Measurements from ENCODE around the gene PIGP.
"Not testable (repeated sequence)": the region's sequence is repeated elsewhere in the genome, so short reads cannot be mapped to it uniquely, and the experiment has no call there.

PIGP gene

GRCh38 chr21:37072988-37073416 is at the start of gene PIGP, which contains the start of gene TTC3:
Gene PIGP (minus strand): TSS chr21:37073071. CDS start chr21:37072515, 556 bp downstream.
Gene TTC3 (plus strand): TSS chr21:37073254. CDS start chr21:37087258, 14,004 bp downstream.
- peak; percentile 95 to 96 for DNase-seq

- no peak for DNase-seq
Observed at GRCh38 chr21:37119421-37120218, 46.7 kb upstream of the PIGP start.

- DNase-seq: no peak
Observed at GRCh38 chr21:37118187-37118826, 45.4 kb upstream of the PIGP start.

DNA sequence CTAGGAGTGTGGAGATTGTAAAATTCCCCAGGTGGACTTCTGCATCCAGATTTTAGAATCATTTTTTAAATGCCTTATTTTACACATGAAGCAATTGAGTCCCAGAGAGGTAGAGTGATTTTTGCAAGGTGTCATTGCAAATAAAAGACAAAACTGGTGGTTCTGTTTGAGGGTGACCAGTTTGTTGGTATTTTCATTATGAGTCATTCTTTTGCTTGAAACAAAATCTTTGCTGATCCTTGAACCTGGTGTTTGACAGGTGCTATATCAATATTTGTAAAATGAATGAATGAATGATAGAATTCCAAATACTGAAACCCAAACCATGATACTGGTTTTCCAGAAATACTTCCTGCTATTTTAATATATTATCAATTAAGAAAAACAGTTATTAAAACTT is 44.3 kb upstream of the PIGP start:
- no peak for DNase-seq

GRCh38 chr21:37116459-37116858 is 43.6 kb upstream of the PIGP start:
- not testable (repeated sequence) for DNase-seq

DNA sequence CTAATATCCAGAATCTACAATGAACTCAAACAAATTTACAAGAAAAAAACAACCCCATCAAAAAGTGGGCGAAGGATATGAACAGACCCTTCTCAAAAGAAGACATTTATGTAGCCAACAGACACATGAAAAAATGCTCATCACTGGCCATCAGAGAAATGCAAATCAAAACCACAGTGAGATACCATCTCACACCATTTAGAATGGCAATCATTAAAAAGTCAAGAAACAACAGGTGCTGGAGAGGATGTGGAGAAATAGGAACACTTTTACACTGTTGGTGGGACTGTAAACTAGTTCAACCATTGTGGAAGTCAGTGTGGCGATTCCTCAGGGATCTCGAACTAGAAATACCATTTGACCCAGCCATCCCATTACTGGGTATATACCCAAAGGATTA is 41.4 kb upstream of the PIGP start:
- not testable (repeated sequence) for DNase-seq

- not testable (repeated sequence) for DNase-seq
Observed at GRCh38 chr21:37111029-37111428, 38.2 kb upstream of the PIGP start.

DNA sequence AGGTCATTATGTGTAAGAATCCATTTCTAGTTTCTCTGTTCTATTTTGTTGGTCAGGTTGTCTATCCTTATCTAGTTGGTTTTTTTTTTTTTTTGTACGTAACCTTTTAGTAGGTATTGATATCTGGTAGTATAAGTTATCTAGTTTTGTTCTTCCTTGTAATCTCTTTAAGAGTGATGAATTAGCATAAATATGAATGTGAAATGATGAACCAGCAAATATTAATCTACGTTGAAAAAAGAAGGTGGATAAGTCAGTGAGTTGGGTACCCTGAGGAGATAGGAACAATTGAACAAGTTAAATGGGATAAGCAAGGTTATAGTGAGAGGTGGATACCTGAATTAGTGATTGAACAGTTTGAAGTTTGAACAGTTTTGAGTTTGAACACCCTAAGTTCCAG is 34.1 kb upstream of the PIGP start:
- no peak for DNase-seq

DNA sequence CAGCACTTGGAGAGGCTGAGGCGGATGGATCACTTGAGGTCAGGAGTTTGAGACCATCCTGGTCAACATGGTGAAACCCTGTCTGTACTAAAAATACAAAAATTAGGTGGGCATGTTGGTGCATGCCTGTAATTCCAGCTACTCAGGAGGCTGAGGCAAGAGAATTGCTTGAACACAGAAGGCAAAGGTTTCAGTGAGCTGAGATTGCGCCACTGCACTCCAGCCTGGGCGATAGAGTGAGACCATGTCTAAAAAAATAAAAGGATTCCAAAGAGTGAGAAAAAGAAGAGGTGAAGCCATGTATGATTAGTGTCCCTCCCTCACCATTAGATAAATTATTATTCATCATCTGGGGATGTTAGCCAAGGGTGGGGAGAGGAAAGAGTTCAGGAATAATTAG is 29.9 kb upstream of the PIGP start:
- DNase-seq: not testable (repeated sequence)

GRCh38 chr21:37101384-37101783 is 28.5 kb upstream of the PIGP start:
- no peak for DNase-seq

- DNase-seq: no peak
Observed at GRCh38 chr21:37100316-37100715, 27.4 kb upstream of the PIGP start.

- no peak for DNase-seq
Observed at GRCh38 chr21:37098751-37099150, 25.9 kb upstream of the PIGP start.

DNA sequence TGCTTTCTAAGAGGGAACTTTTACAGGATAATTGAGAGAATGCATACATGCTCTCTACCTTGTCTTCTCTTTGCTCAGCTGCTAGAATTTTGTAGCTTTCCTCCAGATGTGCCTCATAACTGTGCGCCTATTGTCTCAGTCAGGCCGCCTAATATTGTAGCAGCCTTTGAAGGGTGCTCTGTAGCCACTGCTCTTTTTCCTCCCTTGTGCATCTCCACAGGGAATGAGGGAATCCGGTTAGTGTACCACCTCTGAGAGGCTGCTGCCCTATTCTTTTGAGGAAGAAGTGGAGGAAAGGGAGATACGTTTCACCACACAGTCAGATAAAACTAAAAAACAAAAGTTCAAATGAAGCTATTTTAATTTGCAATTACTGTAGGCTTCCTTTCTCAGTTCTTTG is 22.9 kb upstream of the PIGP start:
- DNase-seq: no peak

DNA sequence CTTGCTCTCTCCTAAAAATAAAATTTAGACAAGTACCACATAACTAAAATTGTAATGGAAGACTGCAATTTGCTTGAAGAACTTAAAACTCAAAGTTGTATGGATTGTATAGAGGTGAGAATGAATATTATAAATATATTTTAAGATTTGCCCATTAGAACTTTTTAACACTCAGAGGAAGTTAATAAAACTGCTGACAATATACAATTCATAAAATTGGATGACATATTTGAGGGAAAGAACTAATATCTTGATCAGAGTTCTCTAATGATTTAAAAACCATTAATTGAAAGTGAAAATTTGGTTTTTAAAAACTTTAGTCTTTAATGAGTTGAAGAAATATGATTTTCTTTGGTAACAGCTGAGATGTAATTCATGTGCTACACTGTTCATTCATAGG is 21.1 kb upstream of the PIGP start:
- DNase-seq: no peak

GRCh38 chr21:37088186-37088735 is 15.4 kb upstream of the PIGP start:
- no peak for DNase-seq

DNA sequence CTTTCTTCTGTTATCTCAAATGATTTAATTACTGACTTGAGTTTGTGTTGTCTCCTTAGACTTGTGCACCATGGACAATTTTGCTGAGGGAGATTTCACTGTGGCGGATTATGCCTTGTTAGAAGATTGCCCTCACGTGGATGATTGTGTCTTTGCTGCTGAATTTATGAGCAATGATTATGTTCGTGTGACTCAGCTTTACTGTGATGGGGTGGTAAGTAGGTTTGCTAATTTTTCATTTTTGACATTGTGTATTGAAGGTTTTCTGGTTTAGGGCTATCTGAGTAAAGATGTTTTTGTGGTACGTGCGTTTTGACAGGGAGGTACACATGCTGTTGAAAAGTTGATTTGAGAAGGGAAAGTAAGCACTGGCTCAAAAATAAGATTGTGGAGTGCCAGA is 14.3 kb upstream of the PIGP start:
- DNase-seq: peak in 1 of 2 donors; percentile 4

DNA sequence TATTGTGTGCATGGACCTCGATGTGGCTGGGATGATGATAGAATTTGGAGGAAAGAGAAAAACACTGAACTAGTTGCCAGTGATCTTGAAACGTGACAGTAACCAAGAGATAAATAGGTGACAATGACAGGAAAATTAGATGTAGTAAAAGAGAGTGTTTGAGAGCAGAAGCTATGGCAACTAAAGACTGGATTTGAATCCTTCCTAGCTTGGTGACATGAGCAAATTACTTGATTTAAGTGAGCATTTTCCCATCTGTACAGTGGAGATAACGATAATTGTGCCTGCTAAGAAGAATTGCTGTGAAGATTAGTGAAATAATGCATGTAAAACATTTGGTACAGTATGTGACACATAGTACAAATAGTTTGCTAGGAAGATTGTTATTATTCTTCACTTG is 12.9 kb upstream of the PIGP start:
- DNase-seq: no peak

DNA sequence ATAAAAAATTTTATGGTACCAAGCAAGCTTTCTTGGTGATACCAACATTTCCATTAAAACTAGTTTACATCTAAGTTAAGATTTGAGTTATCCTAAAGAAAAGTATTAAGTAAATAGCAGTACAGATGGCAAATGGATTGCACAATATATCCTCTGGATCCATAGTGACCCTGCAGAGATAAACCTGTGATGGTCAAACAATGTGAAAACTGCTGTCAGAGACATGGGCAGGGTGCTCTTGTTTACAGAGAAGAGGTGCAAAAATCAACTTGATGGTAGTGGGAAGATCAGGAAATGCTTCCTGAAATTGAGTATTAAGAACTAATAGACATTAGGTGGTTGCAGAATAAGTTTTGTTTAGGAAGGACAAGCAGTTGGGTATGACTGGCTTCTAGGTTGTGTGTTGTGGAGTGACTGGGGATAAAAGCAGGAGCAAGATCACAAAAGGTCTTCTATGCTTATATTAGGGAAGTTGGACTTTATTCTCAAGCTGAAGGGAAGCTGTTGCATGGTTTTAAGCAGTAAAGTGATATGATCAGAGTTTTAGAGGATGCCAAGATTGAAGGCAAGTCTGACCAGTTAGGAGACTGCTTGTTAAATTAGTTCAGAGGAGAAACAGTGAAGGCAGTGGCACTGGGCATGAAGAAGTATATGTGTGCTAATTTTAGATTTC is 10.1 kb upstream of the PIGP start:
- DNase-seq: no peak

DNA sequence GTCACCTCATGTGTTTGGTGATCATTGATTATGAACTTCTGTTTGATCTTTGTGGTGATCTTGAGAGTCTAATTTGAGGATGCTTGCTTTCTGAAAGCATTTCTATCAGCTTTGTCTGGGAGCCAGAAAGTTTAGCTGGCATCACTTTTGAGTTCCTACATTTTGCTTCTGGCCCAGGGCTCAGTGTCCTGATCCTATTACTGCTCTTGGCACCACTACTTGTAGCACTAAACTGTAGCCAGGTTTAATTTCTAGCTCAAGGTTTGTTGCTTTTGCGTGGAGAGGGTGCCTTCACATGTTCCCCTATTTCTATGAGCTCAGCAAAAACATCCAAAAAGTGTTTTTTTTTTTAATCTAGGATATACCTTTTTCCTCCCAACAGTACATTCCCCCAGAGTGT is 9.5 kb upstream of the PIGP start:
- no peak for DNase-seq

DNA sequence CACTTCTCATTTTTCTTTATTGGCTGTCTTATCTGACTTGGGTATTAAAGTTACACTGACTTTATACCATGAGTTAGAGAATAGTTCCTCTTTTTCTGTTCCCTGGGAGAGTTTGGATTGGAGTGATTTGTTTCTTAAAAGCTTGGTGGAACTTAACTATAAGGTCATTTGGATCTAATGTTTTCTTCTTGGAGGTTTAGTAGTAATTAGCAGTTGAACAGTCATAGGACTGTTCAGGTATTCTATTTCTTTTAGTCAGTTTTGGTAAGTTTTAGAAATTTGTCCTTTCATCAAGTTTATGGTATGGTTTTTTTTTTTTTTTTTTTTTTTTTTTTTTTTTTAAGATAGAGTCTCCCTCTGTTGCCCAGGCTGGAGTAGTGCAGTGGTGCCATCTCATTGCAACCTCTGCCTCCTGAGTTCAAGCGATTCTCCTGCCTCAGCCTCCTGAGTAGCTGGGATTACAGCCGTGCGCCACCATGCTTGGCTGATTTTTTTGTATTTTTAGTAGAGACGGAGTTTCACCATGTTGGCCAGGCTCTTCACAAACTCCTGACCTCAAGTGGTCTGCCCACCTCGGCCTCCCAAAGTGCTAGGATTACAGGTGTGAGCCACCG is 6.4 kb upstream of the PIGP start:
- no peak for DNase-seq

- no peak for DNase-seq
Observed at GRCh38 chr21:37077403-37077802, 4.5 kb upstream of the PIGP start.

- DNase-seq: no peak
Observed at GRCh38 chr21:37076087-37076850, 3.4 kb upstream of the PIGP start.
